ENCODE measurements around the gene CDH4. TPM values are rescaled to one million over a fixed set of nuclear protein-coding genes. Genes with fewer than 3 reads are reported as not detected.

The CDH4 gene
- total RNA-seq, 4 donors from 2014 or later: 0.13 to 0.38 (median 0.21) TPM; not detected in 1

DNA sequence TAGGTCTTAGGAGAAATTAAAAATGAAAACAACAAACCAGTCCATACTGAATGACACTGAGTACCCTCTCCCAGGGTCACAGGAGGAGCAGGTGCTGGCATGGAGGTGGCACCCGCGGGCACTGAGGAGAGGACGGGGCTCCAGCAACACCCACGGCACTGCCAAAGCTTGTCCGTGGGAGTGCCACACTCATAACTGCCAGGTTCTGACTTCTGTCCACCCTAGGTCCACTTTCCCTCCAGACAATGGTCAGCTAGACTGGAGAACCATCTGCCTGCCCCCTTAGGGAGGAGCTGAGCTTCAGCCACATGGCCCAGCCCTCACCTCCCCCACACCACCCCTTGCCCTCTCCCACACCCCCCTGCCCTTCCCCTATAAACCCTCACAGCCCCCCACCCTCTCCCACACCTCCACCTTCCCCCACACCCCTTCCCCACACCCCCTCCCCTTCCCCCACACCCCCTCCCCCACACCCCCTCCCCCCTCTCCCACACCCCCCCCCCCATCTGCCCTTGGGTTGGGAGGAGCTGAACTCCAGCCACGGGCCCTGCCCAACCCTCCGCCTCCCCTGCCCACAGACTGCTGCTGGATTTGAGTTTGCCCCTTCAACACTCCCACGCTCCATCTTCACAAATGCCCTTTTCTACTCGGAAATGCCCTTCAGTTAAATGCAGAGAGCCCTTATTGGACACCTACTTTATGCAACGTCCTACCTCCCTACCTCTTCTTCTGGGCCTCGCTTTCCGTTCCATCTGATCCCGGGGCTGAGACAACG is 684.1 kb downstream of the CDH4 start:
- WGBS, 2 donors: 82 to 84% methylated on average over 12 to 13 of the region's 14 CpGs
- no peak overlapping the region for H3K4me3 ChIP-seq
- peaks cover 0 to 54% (median 0%) of the 10 kb centered on the region in 4 donors for H3K27me3 ChIP-seq
- TF ChIP-seq, protein P1, sequence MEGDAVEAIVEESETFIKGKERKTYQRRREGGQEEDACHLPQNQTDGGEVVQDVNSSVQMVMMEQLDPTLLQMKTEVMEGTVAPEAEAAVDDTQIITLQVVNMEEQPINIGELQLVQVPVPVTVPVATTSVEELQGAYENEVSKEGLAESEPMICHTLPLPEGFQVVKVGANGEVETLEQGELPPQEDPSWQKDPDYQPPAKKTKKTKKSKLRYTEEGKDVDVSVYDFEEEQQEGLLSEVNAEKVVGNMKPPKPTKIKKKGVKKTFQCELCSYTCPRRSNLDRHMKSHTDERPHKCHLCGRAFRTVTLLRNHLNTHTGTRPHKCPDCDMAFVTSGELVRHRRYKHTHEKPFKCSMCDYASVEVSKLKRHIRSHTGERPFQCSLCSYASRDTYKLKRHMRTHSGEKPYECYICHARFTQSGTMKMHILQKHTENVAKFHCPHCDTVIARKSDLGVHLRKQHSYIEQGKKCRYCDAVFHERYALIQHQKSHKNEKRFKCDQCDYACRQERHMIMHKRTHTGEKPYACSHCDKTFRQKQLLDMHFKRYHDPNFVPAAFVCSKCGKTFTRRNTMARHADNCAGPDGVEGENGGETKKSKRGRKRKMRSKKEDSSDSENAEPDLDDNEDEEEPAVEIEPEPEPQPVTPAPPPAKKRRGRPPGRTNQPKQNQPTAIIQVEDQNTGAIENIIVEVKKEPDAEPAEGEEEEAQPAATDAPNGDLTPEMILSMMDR (IDR thresholded peaks at IDR 0.05): no peak
- no peak for TF ChIP-seq POLR2A (IDR thresholded peaks at IDR 0.05)
- no peaks in the 10 kb centered on the region for H3K9me3 ChIP-seq
- H3K36me3 ChIP-seq: no peaks in the 10 kb centered on the region
- no peak for DNase-seq
- H3K4me1 ChIP-seq: no peaks in the 10 kb centered on the region
- no peak overlapping the region for H3K27ac ChIP-seq
- intact Hi-C loops (cut with DNase I): no loop called here

DNA sequence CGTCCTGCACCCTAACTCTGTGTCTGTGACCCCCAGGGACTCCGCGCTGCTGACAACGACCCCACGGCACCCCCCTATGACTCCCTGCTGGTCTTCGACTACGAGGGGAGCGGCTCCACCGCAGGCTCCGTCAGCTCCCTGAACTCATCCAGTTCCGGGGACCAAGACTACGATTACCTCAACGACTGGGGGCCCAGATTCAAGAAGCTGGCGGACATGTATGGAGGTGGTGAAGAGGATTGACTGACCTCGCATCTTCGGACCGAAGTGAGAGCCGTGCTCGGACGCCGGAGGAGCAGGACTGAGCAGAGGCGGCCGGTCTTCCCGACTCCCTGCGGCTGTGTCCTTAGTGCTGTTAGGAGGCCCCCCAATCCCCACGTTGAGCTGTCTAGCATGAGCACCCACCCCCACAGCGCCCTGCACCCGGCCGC is 684.7 kb downstream of the CDH4 start:
- Histone ChIP-seq H3K36me3 (no peaks in the 10 kb centered on the region), H3K4me1 (no peaks in the 10 kb centered on the region), H3K27me3 (peaks cover 0 to 54% (median 0%) of the 10 kb centered on the region in 4 donors), H3K27ac (no peak overlapping the region), H3K4me3 (no peak overlapping the region), H3K9me3 (no peaks in the 10 kb centered on the region)
- 89% methylated on average over 5 of the region's 29 CpGs; no CpG with 5 or more reads in 1 of the 2 donors for WGBS, 2 donors
- TF ChIP-seq, protein P1 (IDR thresholded peaks at IDR 0.05): no peak
- no peak for TF ChIP-seq POLR2A (IDR thresholded peaks at IDR 0.05)
- intact Hi-C loops (cut with DNase I): no loop called here
- DNase-seq: no peak

DNA sequence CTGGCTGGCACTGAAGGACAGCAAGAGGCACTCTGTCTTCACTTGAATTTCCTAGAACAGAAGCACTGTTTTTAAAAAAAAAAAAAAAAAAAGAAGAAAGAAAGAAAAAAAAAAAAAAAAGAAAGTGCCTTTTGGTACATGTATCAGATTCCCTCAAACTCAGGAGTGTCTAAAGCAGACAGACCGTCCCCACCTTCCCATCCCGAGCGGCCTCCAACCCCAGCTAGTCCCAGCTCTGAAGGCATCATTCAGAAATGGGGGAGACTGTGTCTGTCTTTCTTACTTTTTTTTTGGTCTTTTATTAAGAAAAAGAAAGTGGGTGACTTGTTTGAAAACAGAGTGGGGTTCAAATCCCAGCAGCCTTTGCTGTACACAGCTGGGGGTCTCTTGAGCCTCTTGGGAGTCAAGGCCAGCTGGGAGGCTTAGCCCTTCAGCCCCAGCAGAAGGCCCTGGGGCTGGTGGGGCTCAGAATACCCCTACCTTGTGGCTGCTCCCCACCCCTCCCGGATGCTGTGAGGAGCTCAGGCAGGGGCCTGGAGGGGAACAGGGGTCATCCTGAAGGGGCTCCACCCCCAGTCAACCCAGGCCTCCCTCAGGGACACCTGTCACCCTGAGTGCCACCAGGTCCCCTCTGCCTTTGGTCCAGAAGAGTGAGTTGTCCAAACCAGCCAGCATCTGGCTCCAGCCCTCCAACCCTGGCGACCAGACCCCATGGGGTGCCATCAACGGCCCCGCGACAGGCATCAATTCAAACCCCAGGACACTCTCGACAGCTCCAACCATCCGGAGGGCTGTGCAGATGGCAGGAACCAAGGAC is 685.3 kb downstream of the CDH4 start:
- WGBS, 2 donors: 60 to 66% methylated on average over 3 to 7 of the region's 10 CpGs
- no peak for TF ChIP-seq POLR2A (IDR thresholded peaks at IDR 0.05)
- TF ChIP-seq, protein P1 (IDR thresholded peaks at IDR 0.05): no peak
- Histone ChIP-seq H3K27ac (no peak overlapping the region), H3K27me3 (peaks cover 0 to 52% (median 0%) of the 10 kb centered on the region in 4 donors), H3K4me1 (no peaks in the 10 kb centered on the region), H3K9me3 (no peaks in the 10 kb centered on the region), H3K36me3 (no peaks in the 10 kb centered on the region), H3K4me3 (no peak overlapping the region)
- no peak for DNase-seq
- intact Hi-C loops (cut with DNase I): no loop called here

DNA sequence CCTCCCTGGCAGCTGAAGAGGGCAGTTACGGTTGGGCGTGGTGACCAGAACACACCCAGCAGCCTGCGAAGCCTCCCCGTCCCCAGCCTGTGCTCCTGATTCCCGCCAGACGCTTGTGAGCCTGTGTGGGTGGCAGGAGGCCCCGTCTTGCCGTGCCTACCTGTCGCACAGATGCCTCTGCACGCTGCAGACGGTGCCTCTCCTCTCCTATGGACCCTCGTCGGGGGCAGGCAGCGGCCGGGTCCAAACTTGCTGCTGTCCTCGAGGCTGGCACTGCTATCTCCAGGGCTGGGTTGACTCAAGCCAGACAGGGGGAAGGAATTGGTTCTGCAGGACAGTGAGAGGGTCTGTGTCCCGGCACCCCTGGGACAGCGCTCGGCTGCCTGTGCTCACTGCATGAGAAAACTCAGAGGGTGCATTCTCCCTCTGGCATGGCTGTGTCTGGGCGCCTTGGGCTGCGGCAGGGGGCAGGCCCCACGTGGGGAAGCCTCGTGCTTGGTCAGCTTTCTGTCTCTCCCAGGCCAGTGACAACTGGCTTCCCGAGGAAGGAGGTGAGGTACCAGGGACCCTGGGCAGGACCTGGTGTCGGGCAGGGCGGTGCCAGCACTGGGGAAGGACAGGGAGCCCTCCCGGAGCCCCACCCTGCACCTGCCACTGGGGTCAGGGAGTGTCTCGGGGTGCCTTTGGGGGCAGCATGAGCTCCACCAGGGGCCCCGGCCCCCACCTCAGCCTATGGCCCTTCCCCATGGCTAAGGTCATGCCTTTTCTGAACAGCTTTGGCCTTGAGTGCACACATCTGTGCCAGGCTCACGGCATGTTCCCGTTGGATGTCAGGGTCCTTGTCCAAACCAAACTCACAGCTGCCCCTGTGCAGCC is 686.1 kb downstream of the CDH4 start:
- intact Hi-C loops (cut with DNase I): no loop called here
- TF ChIP-seq POLR2A (IDR thresholded peaks at IDR 0.05): no peak
- TF ChIP-seq, protein P1 (IDR thresholded peaks at IDR 0.05): no peak
- DNase-seq: no peak
- no peaks in the 10 kb centered on the region for H3K9me3 ChIP-seq
- no peak overlapping the region for H3K4me3 ChIP-seq
- WGBS, 2 donors: 62 to 68% methylated on average over 3 of the region's 31 CpGs
- peaks cover 0 to 49% (median 0%) of the 10 kb centered on the region in 4 donors for H3K27me3 ChIP-seq
- H3K36me3 ChIP-seq: no peaks in the 10 kb centered on the region
- no peaks in the 10 kb centered on the region for H3K4me1 ChIP-seq
- H3K27ac ChIP-seq: no peak overlapping the region
